GM04504 (cell line): Measurements from ENCODE around the gene ADAM19.
A peak's percentile ranks its signal among the peaks of the same experiment; 100 is the strongest.

Source experiments
- DNase-seq: peaks from one replicate; pipeline ENCODE4 v3.0.0-alpha.2; 2012; ENCODE audit warnings: low read depth

Gene ADAM19

DNA sequence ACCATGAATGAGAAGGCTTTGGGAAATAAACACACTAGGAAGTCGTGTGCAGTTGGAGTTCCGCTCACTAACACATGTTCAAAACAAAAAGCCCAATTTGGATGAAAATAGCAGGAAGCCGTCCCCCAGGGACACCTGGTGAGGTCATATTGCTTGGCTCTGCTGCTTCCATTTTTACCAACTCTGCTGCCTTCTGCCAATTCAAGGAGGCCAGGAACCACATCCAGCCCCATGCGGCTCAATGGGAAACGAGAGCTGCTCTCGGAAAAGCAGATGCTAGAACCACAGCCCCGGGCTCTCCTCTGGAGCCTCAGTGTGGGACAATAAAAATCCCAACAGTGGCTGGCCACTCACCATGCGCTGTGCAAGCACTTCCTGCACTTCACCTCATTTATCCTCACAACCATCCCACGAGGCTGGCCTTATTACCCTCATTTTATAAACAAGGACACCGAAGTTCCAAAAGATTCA lies 13.4 kb downstream of the ADAM19 start:
- DNase-seq = no peak

DNA sequence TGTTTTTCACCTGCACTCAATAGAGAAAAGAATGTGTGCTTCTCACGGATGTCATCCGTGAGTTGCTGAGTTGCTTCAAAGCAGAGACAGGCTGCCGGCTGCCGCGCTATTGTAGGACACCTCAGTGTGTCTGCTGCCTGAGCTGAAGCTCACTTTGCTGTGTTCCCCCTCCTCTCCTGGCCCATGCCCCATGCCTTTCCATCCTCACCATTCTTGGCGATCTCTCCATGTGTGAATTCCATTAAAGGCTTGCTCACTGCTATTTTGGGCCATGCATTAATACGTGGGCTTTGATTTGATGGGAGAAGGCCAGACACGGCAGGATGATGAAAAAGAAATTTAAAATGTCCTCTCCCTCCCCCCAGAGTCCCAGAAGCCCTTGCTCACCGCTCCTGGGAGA lies 14.5 kb downstream of the ADAM19 start:
- DNase-seq = no peak

- peak; percentile 68 for DNase-seq
Observed at GRCh38 chr5:157559301-157559700, 16.3 kb downstream of the ADAM19 start.

DNA sequence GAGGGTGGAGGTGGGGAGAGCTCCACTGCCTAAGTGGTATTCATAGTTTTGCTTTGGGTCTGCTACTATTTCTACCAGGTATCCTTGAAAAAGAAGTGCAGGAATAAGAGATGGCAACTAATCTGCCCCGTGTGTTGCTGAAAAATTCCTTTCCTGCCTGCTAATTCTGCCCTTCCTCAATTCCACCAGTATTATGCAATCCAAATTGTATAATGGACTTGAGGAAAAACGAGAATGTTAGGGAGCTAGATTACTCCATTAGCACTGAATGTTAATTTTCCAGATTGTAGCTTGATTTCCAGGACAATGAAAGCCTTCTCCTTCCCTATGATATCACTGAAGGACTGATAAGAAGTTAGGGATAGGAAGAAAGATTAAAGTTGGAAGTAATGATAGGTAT lies 16.9 kb downstream of the ADAM19 start:
- DNase-seq = no peak

GRCh38 chr5:157558041-157558595 lies 17.5 kb downstream of the ADAM19 start:
- DNase-seq = no peak

DNA sequence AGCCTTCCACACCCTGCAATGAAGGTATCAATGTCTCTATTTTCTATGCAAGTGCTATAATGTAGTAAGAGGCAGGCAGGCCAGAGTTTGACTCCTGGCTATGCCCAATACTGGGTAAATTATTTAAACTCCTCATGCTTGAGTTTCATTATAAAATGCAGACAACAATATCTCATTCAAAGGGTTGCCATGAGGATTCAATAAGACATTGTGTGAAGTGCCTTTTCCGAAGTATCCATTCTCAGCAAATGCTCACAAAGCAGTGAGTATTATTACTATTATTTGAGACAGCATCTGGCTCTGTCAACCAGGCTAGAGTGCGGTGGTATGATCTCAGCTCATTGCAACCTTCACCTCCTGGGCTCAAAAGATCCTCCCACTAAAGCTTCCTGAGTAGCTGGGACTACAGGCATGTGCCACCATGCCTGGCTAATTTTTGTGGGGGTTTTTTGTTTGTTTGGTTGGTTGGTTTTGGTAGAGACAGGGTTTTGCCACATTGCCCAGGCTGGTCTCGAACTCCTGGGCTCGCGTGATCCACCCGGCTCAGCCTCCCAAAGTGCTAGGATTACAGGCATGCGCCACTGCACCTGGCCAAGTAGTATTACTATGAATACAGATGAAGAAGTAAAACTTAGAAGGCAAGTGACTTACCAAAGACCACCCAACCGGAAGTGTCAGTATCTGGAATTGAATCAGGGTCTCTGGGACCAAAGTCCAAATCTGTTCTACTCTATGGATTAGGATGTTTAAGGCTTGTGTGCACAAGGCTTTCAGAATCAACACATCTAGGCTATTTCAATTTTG lies 18.8 kb downstream of the ADAM19 start:
- no peak for DNase-seq

GRCh38 chr5:157555037-157555640 lies 20.4 kb downstream of the ADAM19 start:
- DNase-seq = no peak

GRCh38 chr5:157554179-157555036 lies 21.2 kb downstream of the ADAM19 start:
- DNase-seq = no peak

- DNase-seq = no peak
Observed at GRCh38 chr5:157552650-157553049, 22.9 kb downstream of the ADAM19 start.

DNA sequence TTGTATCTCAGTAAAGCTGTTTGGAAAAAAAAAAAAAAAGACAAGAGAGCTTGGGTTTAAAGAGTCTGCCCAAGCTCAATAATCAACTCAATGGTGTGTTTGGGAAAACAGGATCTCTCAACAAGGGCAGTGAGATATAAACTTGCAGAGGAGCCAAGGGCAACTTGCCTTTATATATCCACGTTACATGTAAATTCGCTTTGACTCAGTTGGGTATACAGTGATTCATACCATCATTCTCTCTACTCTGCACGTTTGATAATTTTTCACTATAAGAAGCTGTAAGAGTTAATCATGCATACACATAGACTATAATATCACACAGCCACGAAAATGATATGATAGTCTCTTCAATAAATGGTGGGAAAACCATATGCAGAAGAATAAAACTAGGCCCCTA lies 24.9 kb downstream of the ADAM19 start:
- DNase-seq = no peak

DNA sequence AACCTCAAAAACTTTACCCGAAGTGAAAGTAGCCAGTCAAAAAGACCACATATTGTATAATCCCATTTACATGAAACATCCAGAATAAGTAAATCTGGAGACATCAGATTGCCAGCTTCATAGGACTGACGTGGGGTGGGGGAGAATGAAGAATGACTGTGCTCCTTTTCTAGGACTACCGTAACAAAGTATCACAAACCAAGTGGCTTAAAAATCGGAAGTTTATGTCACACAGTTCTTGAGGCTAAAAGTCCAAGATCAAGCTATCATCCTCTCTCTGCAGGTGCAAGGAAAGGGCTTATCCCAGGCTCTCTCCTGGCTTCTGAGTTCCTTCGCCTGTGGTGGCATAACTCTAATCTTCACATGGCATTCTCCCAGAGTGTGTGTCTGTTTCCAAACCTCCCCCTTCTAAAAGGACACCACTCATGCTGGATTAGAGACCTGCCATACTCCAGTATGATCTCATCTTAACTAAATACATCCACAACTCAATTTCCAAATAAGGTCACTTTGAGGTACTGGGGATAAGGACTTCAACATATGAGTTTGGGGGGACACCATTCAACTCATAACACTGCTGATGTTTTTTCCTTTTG lies 25.5 kb downstream of the ADAM19 start:
- DNase-seq = no peak

DNA sequence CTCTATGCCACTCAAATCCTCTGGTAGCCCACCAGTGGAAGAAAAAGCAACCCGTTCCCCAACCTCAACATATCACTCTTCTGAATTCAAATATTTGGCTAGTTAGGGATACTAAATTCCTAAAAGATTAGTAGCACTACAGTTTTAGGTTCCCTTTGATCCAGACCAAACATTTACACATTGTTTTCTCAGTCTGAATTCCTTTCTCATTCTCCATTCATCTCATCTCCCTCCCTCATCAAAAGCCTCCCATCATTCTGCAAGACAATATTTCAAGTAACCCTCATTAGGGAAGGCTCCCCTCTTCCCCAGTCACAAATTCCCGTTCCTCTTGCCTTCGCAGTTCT lies 26.3 kb downstream of the ADAM19 start:
- no peak for DNase-seq

DNA sequence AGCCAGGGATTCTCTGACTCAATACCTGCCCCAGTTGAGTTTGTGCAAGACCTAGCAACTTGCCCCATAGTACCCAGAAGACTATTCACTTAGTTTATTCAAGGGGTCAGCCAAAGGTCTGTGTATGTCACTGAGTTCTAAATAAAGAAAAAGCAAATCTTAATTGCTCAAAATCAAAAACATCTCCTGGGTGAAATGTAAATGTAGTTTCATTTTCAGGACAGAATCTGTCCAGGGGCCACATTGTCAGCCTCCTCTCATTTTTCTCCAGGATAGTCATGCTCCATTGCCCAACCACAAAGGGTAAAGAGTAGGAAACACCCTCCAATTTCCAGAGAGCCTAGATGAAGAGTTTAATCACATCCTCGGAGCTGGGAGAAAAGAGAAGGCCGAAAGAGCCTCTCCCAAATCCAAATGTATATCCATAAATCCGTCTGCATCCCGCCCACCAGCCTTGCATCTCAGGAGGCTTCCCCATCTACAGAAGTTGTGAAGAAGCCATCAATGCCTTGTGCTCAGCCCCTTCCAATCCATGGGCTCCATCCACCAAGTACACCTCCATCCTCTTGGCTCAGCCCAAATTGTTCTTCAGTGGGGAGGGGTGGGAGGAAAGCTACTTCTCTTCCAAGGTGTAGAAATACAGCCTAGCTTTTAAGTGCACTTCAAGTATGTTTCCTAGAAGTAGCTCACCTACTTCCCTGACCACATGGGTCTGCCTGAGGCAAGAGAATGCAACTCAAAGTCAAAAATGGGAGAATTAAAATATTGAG lies 26.9 kb downstream of the ADAM19 start:
- DNase-seq = peak; percentile 85

- DNase-seq = no peak
Observed at GRCh38 chr5:157547941-157548512, 27.5 kb downstream of the ADAM19 start.

DNA sequence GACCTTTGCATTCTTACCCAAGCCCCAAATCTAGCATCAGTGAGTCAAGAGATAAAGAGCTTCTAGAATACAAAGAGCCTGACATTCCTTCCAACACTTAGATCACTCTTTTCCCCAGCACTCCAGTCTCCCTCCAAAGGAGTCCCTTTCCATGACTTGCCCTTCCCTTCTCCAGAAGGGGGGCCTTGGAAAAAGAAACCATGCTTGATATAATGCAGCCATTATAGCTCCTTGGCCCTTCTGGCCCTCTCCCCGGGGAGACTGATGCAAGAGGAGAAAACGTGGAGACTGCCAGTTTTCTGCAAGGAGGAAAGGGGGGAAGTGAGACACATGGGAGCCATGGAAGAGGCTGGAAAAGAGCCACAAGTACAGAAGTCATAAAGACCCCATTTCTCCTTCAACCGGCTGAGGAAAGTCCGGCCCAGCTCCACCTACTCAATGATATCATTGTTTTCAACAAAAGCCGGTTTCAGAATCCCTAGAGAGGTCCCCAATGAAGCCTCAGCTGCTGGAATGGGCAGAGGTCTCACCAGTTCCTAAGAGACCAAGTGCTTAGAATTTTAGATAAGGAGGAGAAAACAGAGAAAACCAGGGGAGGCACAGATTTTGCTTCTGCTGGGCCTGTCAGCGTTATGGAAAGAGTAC lies 29.0 kb downstream of the ADAM19 start:
- no peak for DNase-seq

DNA sequence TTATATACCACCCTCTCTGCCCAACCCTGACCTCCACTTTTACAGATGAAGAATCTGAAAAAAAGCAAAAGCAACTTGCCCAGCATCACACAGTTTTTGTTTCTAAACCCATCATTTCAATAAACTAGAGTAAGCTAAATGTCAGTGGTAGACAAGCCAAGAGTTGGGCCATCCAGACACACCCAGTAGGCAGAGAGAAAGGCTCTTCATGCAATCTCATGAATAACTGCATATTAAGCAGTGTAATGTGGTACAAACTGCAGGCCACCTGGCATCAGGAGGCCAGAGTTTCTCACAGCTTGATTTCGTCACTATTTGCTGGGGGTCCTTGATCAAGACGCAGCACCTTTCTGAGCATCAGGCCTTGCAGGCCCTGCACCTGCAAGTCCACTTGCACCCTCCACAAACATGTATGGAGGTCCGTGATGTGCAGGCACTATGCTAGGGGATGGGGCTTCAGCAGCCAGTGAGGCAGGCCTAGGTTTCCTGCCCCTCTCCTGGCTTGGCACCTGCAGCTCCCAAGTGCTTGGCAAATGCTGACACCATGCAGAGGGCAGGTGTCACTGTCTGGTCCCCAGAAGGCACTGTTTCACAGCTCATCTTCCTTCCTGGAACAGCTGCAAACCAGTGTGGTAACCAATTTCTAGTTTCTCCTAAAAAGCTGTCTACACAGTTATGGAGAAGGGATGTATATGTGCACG lies 29.8 kb downstream of the ADAM19 start:
- no peak for DNase-seq

DNA sequence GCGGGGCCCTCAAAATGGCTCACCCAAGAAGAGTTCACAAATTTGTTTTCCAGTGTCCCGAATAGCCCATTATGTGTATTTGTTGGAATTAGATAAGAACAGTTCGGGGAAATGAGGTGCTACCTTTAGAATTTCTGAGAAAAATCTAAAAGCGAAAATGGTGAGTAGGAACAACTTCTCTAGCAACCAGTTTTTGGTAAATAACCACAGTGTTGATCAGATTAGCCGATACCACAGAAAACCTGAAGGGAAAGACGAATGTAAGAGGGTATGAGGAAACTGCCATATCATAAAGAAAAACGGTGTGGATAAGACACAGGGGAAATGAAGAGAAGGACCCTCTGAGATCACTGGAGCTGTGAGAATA lies 31.0 kb downstream of the ADAM19 start:
- no peak for DNase-seq

DNA sequence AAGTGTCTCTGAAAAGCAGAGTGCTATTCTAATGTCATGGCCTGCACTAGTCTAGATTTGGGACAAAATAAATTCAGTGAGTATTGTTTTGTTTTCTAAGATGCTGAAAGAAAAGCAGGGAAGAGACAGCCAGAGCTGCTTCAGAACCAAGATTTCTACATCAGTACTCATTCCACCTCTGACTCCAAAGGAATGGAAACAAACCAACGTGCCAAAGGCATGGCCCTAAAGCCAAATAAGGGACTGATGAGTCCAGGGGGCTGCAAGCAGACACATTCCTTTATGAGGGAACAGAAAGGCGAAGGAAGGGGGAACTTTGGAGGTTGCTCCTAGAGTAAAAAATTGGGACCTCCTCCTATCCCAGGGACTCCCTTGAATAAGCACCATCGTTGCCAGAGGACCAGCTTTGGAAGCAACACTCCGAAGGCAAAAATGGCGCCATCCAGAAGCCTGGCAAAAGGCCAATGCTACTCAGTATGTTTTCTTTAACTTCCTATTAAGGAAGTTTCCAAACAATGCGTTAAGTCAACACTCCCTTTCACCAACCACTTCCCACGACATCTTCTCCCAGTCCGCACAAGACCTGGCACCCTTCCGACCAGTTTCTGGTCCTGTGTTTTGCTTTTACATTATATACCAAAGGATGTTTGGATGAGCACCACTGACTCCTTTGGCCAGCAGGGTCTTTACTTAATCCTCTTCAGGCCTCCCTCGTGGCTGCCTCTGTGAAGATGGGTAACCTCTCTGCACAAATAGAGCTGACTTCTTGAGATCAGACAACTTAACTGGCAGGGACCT lies 31.6 kb downstream of the ADAM19 start:
- no peak for DNase-seq
